PC-9 (cell line): ENCODE data around the gene MMP19. TPM values are rescaled to one million over a fixed set of nuclear protein-coding genes. Genes with fewer than 3 reads are reported as not detected.
A peak's percentile ranks its signal among the peaks of the same experiment; 100 is the strongest.

Experiments used
- BruUV-seq: library from RNA; stranded (reverse); fragments of 400-500 nt; replicated peaks from 2 replicates; lab custom pipeline; 2021; lab: Mats Ljungman, UMichigan
- CTCF ChIA-PET: fragments of 300-600 bp; sonication (Branson Sonifier 250); formaldehyde crosslinking; loops from one replicate; lab custom pipeline; 2022; ENCODE audit warnings: antibody characterized with exemption; lab: Charles Lee
- POLR2A ChIA-PET: fragments of 300-600 bp; sonication (Branson Sonifier 250); formaldehyde crosslinking; loops from one replicate; lab custom pipeline; 2022; ENCODE audit warnings: antibody characterized with exemption; ENCODE audit not compliant: unreplicated experiment; lab: Charles Lee
- DNase-seq, 2 experiments: peaks; one replicate each; pipeline versions ENCODE4 v3.0.0 to v3.0.0-alpha.2; 2015 to 2022; ENCODE audit warnings: mixed read lengths in 1 of 2
- H2AFZ ChIP-seq: fragments of 200-600 bp; sonication (generic); 2 replicates; pipeline ENCODE4 v1.8.1; 2017; ENCODE audit warnings: antibody characterized with exemption
- H3F3A ChIP-seq: fragments of 200-600 bp; sonication (generic); 2 replicates; pipeline ENCODE4 v1.8.1; 2017; ENCODE audit warnings: antibody characterized with exemption, mild to moderate bottlenecking, low read depth; ENCODE audit not compliant: insufficient read depth
- H3K27ac ChIP-seq: fragments of 200-600 bp; sonication (generic); 2 replicates; pipeline ENCODE4 v1.6.1; 2016; ENCODE audit warnings: mixed run types
- H3K27me3 ChIP-seq: fragments of 200-600 bp; sonication (generic); 2 replicates; pipeline ENCODE4 v1.6.1; 2016; ENCODE audit warnings: low read depth, mixed run types; ENCODE audit not compliant: insufficient read depth
- H3K36me3 ChIP-seq: fragments of 200-600 bp; sonication (generic); 2 replicates; pipeline ENCODE4 v1.6.1; 2016; ENCODE audit warnings: low read depth, mixed run types
- H3K4me1 ChIP-seq: fragments of 200-600 bp; sonication (generic); replicated peaks from 2 replicates; pipeline ENCODE4 v1.6.1; 2016; ENCODE audit warnings: mixed run types; ENCODE audit not compliant: insufficient read depth
- H3K4me2 ChIP-seq: fragments of 200-600 bp; sonication (generic); 2 replicates; pipeline ENCODE4 v1.6.1; 2017; ENCODE audit warnings: mixed run types
- H3K4me3 ChIP-seq: fragments of 200-600 bp; sonication (generic); 2 replicates; pipeline ENCODE4 v1.6.1; 2016; ENCODE audit warnings: mixed run types
- H3K79me2 ChIP-seq: fragments of 200-600 bp; sonication (generic); 2 replicates; pipeline ENCODE4 v1.6.1; 2017; ENCODE audit warnings: low read depth, mixed run types
- H3K9me2 ChIP-seq: fragments of 200-600 bp; sonication (generic); 2 replicates; pipeline ENCODE4 v1.8.1; 2017; ENCODE audit warnings: mild to moderate bottlenecking; ENCODE audit not compliant: insufficient read depth
- H3K9me3 ChIP-seq: fragments of 200-600 bp; sonication (generic); 2 replicates; pipeline ENCODE4 v1.8.1; 2016; ENCODE audit warnings: low read depth; ENCODE audit not compliant: insufficient read depth
- H4K20me1 ChIP-seq: fragments of 200-600 bp; sonication (generic); 2 replicates; pipeline ENCODE4 v1.8.1; 2017; ENCODE audit not compliant: insufficient read depth
- CTCF ChIP-seq: fragments of 200-600 bp; sonication (generic); conservative IDR thresholded peaks from 2 replicates; pipeline ENCODE4 v1.6.1; 2017; ENCODE audit warnings: mixed run types, antibody characterized with exemption, mild to moderate bottlenecking, moderate library complexity
- EZH2 ChIP-seq: fragments of 200-600 bp; sonication (generic); IDR thresholded peaks from 2 replicates; pipeline ENCODE4 v1.8.0; 2017; ENCODE audit warnings: antibody characterized with exemption, low read depth
- intact Hi-C: fragments of 100-400 bp; cut with micrococcal nuclease; formaldehyde crosslinking; loops from one replicate; pipeline ENCODE4 v1.10.0; 2022; ENCODE audit not compliant: unreplicated experiment
- total RNA-seq: library from RNA; stranded (reverse); gene quantifications from 2 replicates; pipeline ENCODE4 v1.2.3, GENCODE V29; 2021

The MMP19 gene
- total RNA-seq, 1 experiment from 2014 or later, result 0.83 TPM

- CTCF ChIA-PET, result no interaction called here
Measured at GRCh38 chr12:55788546-55788945, 54.2 kb downstream of the MMP19 start.

More at GRCh38 chr12:55788546-55788945, 54.2 kb downstream of the MMP19 start:
- no peaks in the 10 kb centered on the region for H3K27me3 ChIP-seq
- no peak overlapping the region for H3K27ac ChIP-seq
- no peaks in the 10 kb centered on the region for H3K9me2 ChIP-seq
- H3K9me3 ChIP-seq, result no peaks in the 10 kb centered on the region
- POLR2A ChIA-PET, result no interaction called here
- peaks cover 11% of the 10 kb centered on the region for H4K20me1 ChIP-seq
- H3K4me3 ChIP-seq, result no peak overlapping the region
- H3K4me1 ChIP-seq, result no peaks in the 10 kb centered on the region
- no peak for DNase-seq
- H2AFZ ChIP-seq, result no peak overlapping the region
- TF ChIP-seq CTCF (no peak), EZH2 (no peak)
- H3K79me2 ChIP-seq, result no peaks in the 10 kb centered on the region
- H3F3A ChIP-seq, result no peaks in the 10 kb centered on the region; the same call in 1 of the 2 replicates
- H3K4me2 ChIP-seq, result no peak overlapping the region
- intact Hi-C loops, result no loop called here
- TSS peak; percentile 15 for BruUV-seq
- H3K36me3 ChIP-seq, result peaks cover 47% of the 10 kb centered on the region

Other genes starting within 250 kb of the MMP19 start
- not detected in 2 replicates for gene OR10P1, start 206.0 kb downstream of the MMP19 start, total RNA-seq
- gene ITGA7, start 135.0 kb downstream of the MMP19 start, total RNA-seq, result 2.7 and 3.1 TPM in 2 replicates
- 81.1 and 101 TPM in 2 replicates for gene BLOC1S1, start 126.9 kb downstream of the MMP19 start, total RNA-seq
- 8.1 and 12.6 TPM in 2 replicates for gene RDH5, start 122.5 kb downstream of the MMP19 start, total RNA-seq
- gene CD63, start 113.9 kb downstream of the MMP19 start, total RNA-seq, result 434 and 536 TPM in 2 replicates
- 7.5 and 9.4 TPM in 2 replicates for gene GDF11, start 99.8 kb downstream of the MMP19 start, total RNA-seq
- 65.6 and 74.8 TPM in 2 replicates for gene SARNP, start 25.2 kb downstream of the MMP19 start, total RNA-seq
- gene ORMDL2, start 24.9 kb downstream of the MMP19 start, total RNA-seq, result 22.5 and 22.9 TPM in 2 replicates
- 27.6 and 31.1 TPM in 2 replicates for gene DNAJC14, start 13.3 kb downstream of the MMP19 start, total RNA-seq
- gene PYM1, start 85.0 kb upstream of the MMP19 start, total RNA-seq, result 45.4 and 54.0 TPM in 2 replicates
- 86.6 and 91.0 TPM in 2 replicates for gene DGKA, start 88.2 kb upstream of the MMP19 start, total RNA-seq
- 8.7 and 12.6 TPM in 2 replicates for gene PMEL, start 123.1 kb upstream of the MMP19 start, total RNA-seq
- 93.8 and 99.4 TPM in 2 replicates for gene CDK2, start 123.9 kb upstream of the MMP19 start, total RNA-seq
- gene RAB5B, start 131.1 kb upstream of the MMP19 start, total RNA-seq, result 98.6 and 122 TPM in 2 replicates
- 20.4 and 22.7 TPM in 2 replicates for gene SUOX, start 154.3 kb upstream of the MMP19 start, total RNA-seq
- 7.4 and 9.6 TPM in 2 replicates for gene IKZF4, start 178.1 kb upstream of the MMP19 start, total RNA-seq
- 25.2 and 43.3 TPM in 2 replicates for gene RPS26, start 199.0 kb upstream of the MMP19 start, total RNA-seq
- 127 and 145 TPM in 2 replicates for gene ERBB3, start 237.2 kb upstream of the MMP19 start, total RNA-seq